ENCODE data around the gene MYH8. TPM values are rescaled to one million over a fixed set of nuclear protein-coding genes. Genes with fewer than 3 reads are reported as not detected.

The MYH8 gene
- total and polyA plus RNA-seq, 10 donors: 0.02 to 0.54 (median 0.15) TPM; not detected in 1

GRCh38 chr17:10398352-10398751 is 23.4 kb downstream of the MYH8 start:
- intact Hi-C loops (cut with DNase I; ENCODE audit: low total_unique reads): no loop called here
- Histone ChIP-seq H3K36me3 (no peaks in the 10 kb centered on the region), H3K9me3 (no peaks in the 10 kb centered on the region), H3K27ac (no peak overlapping the region), H3K4me1 (no peaks in the 10 kb centered on the region), H3K27me3 (replicated peaks in 1 of 7) (peaks cover 0 to 9% (median 0%) of the 10 kb centered on the region in 7 donors), H3K4me3 (no peak overlapping the region)
- DNase-seq: no peak
- WGBS, 5 donors: 83 to 87% (median 85%) methylated on average over 9 of the region's 9 CpGs
- TF ChIP-seq POLR2AphosphoS5 (IDR thresholded peaks at IDR 0.05): no peak
- TF ChIP-seq CTCF (IDR thresholded peaks at IDR 0.05 in 8 of 11, conservative IDR thresholded peaks at IDR 0.05 in 3 of 11): no peak

- H3K36me3 ChIP-seq: no peaks in the 10 kb centered on the region
- H3K4me3 ChIP-seq: no peak overlapping the region
- intact Hi-C loops (cut with DNase I; ENCODE audit: low total_unique reads): no loop called here
- WGBS, 5 donors: 65 to 70% (median 69%) methylated on average over 14 of the region's 14 CpGs
- H3K27me3 ChIP-seq (replicated peaks in 1 of 7): peaks cover 0 to 9% (median 0%) of the 10 kb centered on the region in 7 donors
- no peaks in the 10 kb centered on the region for H3K9me3 ChIP-seq
- H3K27ac ChIP-seq: no peak overlapping the region
- DNase-seq: no peak
- TF ChIP-seq CTCF (IDR thresholded peaks at IDR 0.05 in 8 of 11, conservative IDR thresholded peaks at IDR 0.05 in 3 of 11): no peak
- TF ChIP-seq POLR2AphosphoS5 (IDR thresholded peaks at IDR 0.05): no peak
- TF ChIP-seq POLR2A (IDR thresholded peaks at IDR 0.05): no peak
- H3K4me1 ChIP-seq: no peaks in the 10 kb centered on the region
Measured at GRCh38 chr17:10396524-10397163, 25.1 kb downstream of the MYH8 start.

GRCh38 chr17:10394201-10394887 is 27.4 kb downstream of the MYH8 start:
- TF ChIP-seq POLR2A (IDR thresholded peaks at IDR 0.05) (no peak), CTCF (IDR thresholded peaks at IDR 0.05 in 8 of 11, conservative IDR thresholded peaks at IDR 0.05 in 3 of 11) (no peak), POLR2AphosphoS5 (IDR thresholded peaks at IDR 0.05) (no peak)
- H3K36me3 ChIP-seq: no peaks in the 10 kb centered on the region
- intact Hi-C loops (cut with DNase I; ENCODE audit: low total_unique reads): no loop called here
- DNase-seq: no peak
- H3K4me1 ChIP-seq: no peaks in the 10 kb centered on the region
- no peak overlapping the region for H3K4me3 ChIP-seq
- peaks cover 0 to 15% (median 0%) of the 10 kb centered on the region in 7 donors for H3K27me3 ChIP-seq (replicated peaks in 1 of 7)
- no peak overlapping the region for H3K27ac ChIP-seq
- WGBS, 5 donors: 84 to 91% (median 90%) methylated on average over 6 of the region's 6 CpGs
- no peaks in the 10 kb centered on the region for H3K9me3 ChIP-seq

- TF ChIP-seq POLR2A (IDR thresholded peaks at IDR 0.05) (no peak), CTCF (IDR thresholded peaks at IDR 0.05 in 8 of 11, conservative IDR thresholded peaks at IDR 0.05 in 3 of 11) (no peak), POLR2AphosphoS5 (IDR thresholded peaks at IDR 0.05) (no peak)
- Histone ChIP-seq H3K9me3 (no peaks in the 10 kb centered on the region), H3K4me3 (no peak overlapping the region), H3K27me3 (replicated peaks in 1 of 7) (peaks cover 0 to 15% (median 0%) of the 10 kb centered on the region in 7 donors), H3K27ac (no peak overlapping the region), H3K4me1 (no peaks in the 10 kb centered on the region), H3K36me3 (no peaks in the 10 kb centered on the region)
- WGBS, 5 donors: 83 to 88% (median 87%) methylated on average over 9 of the region's 9 CpGs
- intact Hi-C loops (cut with DNase I; ENCODE audit: low total_unique reads): no loop called here
- no peak for DNase-seq
Measured at GRCh38 chr17:10392880-10393279, 28.9 kb downstream of the MYH8 start.

Data from spleen (tissue), 11 donors.